ENCODE data around the gene CLDN22.

CLDN22 gene

DNA sequence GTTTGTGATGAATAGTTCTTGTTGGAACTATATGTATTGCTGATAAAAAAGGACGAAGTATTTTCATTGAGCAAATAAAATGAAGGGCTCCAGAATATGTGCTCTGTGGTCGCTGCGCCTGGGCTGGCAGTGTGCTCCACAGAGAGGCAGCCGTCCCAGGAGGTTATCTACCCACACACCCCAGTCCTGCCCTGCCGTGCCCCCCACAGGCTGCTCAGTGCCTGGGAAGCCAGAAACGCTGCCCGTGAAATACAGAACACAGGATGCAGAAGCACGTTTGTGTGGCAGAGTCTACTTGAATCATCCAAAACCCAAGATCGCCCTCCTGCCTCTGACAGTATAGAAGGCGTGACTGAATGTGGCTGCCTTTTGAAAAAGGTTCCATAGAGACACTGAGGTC lies 1.4 kb downstream of the CLDN22 start:
- DNase-seq, result no peak

DNA sequence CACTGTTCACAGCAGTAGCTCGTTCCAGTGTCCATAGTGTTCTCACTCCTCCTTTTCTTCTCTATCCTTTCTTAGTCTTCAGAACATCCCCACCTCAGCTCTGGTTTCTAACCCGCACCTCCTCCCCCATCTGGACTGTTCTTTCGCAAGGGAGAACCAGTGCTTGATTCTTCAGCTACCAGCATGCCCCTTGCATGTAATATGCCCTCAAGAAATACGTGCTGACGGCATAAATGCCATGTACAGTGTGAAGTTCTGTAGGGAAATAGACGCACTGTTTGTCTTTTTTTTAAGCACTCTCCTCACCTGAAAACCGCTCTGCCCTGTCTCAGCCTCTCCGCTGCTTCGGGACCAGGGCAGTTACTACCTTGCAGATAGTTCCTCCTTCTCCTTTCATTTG lies 5.3 kb downstream of the CLDN22 start:
- no peak for DNase-seq

- DNase-seq, result no peak
Measured at GRCh38 chr4:183314336-183314735, 5.7 kb downstream of the CLDN22 start.

GRCh38 chr4:183312841-183313240 lies 7.2 kb downstream of the CLDN22 start:
- DNase-seq, result no peak

GRCh38 chr4:183306811-183307210 lies 13.3 kb downstream of the CLDN22 start:
- no peak for DNase-seq

GRCh38 chr4:183304538-183304937 lies 15.5 kb downstream of the CLDN22 start:
- DNase-seq, result no peak

- DNase-seq, result no peak
Measured at GRCh38 chr4:183304067-183304466, 16.0 kb downstream of the CLDN22 start.

GRCh38 chr4:183303301-183303700 lies 16.8 kb downstream of the CLDN22 start:
- no peak for DNase-seq

DNA sequence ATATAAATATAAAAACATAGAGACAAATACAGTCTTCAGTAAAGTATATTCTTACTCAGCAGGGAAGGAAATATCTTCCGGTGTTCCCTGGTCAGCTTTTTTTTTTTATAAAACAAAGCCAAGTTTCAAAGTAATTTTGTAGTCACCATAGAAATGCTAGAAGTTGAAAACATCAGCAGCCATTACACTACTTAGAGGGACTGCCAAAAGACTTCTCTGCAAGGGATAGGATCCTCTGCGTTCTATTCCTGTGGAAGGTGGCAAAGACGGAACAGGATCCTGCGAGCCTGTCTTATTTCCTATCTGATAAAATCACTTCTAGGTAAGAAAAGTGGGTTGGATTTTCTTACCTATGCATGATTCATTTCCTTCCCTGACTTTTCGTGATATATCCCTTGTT lies 19.4 kb downstream of the CLDN22 start:
- DNase-seq, result no peak

DNA sequence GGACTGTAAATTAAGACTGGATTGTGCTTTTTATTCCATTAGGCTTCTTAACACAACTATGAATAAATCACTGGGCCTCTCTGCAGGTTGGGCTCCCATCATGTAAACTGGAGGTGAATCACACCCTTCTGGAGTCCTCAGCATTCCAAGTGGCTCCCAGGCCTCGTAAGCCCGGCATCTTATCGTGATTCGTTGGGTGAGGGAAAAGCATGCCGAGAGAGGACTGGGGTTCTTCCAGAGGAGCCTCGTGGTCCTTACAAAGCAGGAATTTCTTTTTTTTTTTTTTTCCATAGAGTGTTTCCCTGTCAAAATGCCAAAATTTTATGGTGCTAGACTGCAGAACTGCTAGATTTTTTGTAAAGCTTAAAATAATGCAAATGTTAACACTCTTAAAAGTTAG lies 20.0 kb downstream of the CLDN22 start:
- DNase-seq, result no peak

DNA sequence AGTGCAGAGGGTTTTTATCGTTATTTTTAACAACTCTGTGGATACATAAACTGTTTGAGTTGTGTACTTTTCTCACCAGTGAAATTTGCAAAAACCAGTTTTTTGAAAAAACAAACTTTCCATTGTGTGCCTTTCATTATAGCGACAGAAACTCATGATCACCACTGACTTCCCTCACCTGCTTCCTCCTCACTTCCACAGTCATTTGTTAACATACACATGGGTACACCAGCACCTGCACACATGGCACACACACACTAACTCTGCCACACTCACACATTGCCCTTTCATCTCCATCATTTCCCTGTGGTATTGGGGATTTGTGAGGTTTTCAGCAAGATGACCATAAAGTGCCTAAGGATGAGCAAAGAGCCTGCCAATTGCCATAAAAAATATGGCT lies 20.6 kb downstream of the CLDN22 start:
- no peak for DNase-seq

GRCh38 chr4:183297675-183298074 lies 22.4 kb downstream of the CLDN22 start:
- no peak for DNase-seq

DNA sequence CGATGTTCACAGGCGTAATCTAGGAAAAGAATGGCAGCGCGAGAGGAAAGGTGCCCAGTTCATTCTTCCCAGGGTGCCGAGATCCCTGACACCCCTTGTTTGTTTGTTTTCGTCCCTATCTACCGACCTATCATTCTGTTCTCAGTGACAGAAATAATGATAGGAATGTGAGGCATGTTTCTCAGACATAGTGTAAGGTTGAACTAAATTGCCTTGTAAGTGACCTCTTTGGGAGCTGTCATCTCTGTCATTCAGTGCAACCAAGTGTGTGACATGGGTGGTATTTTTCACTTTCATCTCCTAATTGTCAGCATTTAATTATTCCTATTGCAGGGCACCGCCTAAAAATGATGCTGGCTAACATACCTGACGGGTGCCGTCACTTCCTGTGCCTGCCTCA lies 24.4 kb downstream of the CLDN22 start:
- DNase-seq, result no peak

- no peak for DNase-seq
Measured at GRCh38 chr4:183291070-183291469, 29.0 kb downstream of the CLDN22 start.

DNA sequence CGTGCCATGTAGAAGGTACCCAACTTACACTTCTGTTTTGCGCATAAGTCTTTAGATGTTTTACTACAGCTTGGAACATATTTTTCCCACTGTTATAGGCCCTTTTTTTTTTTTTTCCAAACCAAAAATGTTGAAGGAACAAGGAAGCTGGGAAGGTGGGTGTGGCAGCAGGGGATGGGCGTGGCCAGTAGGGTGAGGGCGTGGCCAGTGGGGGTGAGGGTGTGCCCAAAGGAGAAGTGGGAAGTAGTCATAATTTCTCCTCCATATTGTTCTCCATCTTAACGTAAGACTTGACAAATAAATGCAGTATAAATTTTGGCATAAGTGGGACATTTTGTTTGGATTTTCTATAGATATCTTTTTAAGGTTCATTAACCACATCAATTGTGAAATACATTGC lies 30.4 kb downstream of the CLDN22 start:
- DNase-seq, result no peak

DNA sequence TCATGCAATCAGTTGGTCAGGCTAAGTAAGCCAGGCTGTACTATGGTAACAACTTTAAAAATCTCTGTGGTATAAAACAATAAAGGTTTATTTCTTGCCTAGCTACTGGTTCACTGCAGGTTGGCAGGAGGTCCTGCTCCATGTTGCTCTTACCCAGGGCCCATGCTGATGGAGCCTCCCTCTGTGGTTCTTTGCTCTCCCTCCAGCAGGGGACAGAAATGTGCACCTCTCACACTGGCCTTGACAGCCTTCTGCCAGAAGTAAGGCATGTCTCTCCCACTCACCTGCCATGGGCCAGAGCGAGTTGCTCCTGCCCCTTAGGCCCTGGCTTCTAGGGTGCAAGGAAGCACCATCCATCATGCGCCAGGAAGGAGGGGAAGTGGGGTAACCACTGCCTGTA lies 31.1 kb downstream of the CLDN22 start:
- no peak for DNase-seq

DNA sequence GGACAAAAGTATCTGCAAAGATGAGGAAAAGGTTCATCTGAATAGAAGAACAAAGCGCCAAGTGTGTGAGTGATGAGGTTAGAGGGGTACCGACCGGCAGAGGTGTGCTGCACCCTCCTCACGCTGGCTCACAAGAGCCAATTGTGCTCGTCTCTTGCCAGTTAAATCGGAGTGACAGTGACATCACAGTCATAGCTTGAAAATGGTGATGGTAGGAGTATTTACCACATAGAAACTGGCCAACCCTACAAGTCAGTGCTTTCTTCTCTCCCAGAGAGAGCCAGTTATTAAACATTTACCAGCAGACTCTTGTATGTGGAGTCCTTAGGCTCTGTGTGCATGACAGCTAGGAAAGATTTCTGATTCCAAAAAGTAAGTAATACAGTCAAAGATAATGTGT lies 32.4 kb downstream of the CLDN22 start:
- DNase-seq, result no peak

DNA sequence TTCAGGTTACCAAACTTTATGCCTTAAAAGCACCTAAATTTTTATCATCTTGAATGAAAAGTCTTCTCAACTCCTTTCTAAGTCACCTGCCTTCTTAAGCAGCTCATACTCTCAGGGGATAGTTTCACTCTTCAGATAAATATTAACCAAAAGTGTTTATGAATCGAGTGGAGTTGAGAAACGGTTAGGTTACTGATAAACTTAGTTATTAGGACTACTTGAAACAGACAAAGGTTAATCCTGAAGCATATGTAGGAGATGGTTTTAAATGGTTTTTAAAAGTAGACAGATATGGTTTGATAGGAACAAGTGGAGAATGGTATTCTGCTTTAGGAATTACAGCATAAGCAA lies 32.8 kb downstream of the CLDN22 start:
- no peak for DNase-seq

- DNase-seq, result no peak
Measured at GRCh38 chr4:183286590-183287308, 33.3 kb downstream of the CLDN22 start.

- no peak for DNase-seq
Measured at GRCh38 chr4:183285886-183286285, 34.2 kb downstream of the CLDN22 start.

GRCh38 chr4:183284965-183285364 lies 35.1 kb downstream of the CLDN22 start:
- no peak for DNase-seq

DNA sequence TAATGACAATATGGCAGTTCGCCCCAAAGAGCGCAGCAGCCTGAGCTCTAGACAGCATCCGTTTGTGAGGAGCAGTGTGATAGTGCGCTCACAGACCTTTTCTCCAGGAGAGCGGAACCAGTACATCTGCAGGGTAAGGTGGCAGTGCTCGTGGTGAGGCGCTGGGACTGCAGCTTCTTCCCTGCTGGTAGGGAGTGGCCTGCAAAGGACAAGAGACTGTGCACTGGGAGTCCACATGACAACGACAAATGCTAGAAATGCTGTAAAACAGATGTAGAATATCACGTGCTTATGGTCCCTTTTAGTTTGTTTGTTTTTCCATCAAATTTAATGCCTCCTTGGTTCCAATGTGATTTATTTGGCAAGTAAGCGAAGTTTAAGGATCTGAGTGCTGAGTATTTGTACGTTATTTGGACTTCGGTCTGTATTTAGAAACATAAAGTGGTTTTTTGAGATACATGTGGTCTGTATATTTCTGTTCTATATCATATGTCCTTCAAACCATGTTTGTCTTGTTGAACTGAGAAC lies 35.8 kb downstream of the CLDN22 start:
- DNase-seq, result no peak

DNA sequence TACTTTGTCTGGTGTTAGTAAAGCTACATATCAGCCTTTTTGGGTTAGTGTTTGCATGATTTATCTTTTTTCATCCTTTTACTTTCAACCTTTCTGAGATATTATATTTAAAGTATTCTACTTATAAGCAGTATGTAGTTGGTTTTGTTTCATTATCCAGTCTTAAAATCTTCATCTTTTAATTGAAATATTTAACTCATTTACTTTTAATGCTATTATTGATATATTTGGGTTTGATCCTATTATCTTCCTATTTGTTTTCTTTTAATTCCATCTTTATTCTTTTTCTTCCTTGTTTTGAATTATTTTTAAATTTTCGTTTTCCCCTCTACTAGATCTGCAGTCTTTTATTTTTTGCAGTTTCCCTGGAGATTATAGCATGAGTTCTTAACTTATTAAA lies 44.0 kb downstream of the CLDN22 start:
- no peak for DNase-seq

DNA sequence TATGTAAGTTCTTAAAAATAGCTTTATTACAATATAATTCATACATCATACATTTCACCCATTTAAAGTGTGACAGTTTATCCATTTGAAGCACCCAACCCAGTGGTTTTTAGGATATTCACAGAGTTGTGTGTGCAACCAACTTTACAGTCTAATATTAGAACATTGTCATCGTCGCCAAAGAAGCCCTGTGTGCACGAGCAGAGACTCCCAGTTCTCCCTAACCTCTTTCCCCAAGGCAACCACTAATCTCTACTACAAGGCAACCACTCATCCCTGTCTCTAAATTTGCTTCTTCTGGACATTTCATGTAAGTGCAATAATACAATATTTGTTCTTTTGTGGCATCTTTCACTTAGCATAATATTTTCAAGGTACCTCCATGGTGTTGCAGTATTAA lies 47.7 kb downstream of the CLDN22 start:
- DNase-seq, result no peak

GRCh38 chr4:183268556-183268955 lies 51.5 kb downstream of the CLDN22 start:
- DNase-seq, result no peak
